ENCODE results near the gene MCEMP1.

GRCh38 chr19:7682175-7682855 lies 5.4 kb downstream of the MCEMP1 start:
- no peak for TF ChIP-seq POLR2A (IDR thresholded peaks at IDR 0.05; ENCODE audit: low read depth, low read length)
- TF ChIP-seq CTCF (conservative IDR thresholded peaks at IDR 0.05; ENCODE audit: low read depth, low read length) = 0 out of 2 replicates have a peak, but pooled peaks have one; percentile 11
- no peak for TF ChIP-seq MAFK (IDR thresholded peaks at IDR 0.05; ENCODE audit: low read depth, low read length)
- no peak for TF ChIP-seq RAD21 (IDR thresholded peaks at IDR 0.05; ENCODE audit: low read length)
- no peak for TF ChIP-seq BHLHE40 (IDR thresholded peaks at IDR 0.05; ENCODE audit: low read depth, low read length)
- no peak for TF ChIP-seq NFE2L2 (IDR thresholded peaks at IDR 0.05; ENCODE audit: low read depth, low read length)
- TF ChIP-seq RFX5 (IDR thresholded peaks at IDR 0.05; ENCODE audit: low read depth, low read length) = no peak
- TF ChIP-seq USF2 (IDR thresholded peaks at IDR 0.05; ENCODE audit: low read depth, low read length) = no peak
- no peak for TF ChIP-seq ELK1 (IDR thresholded peaks at IDR 0.05; ENCODE audit: borderline replicate concordance, low read depth, low read length)

Measured in IMR-90 (cell line).